ENCODE results near the gene BACE1-AS. TPM values are rescaled to one million over a fixed set of nuclear protein-coding genes. Genes with fewer than 3 reads are reported as not detected.
A peak's percentile ranks its signal among the peaks of the same experiment; 100 is the strongest.

Gene BACE1-AS
- total RNA-seq, 4 donors from 2014 or later = 2.3 to 12.0 (median 5.7) TPM

- ATAC-seq (ENCODE audit: low FRiP score) (peak; percentile 79), DNase-seq (ENCODE audit: low spot score) (no peak)
- TF ChIP-seq CTCF (IDR thresholded peaks at IDR 0.05) = no peak
Measured at GRCh38 chr11:117300283-117300663, 9.1 kb downstream of the BACE1-AS start.

- no peak for TF ChIP-seq CTCF (IDR thresholded peaks at IDR 0.05)
- ATAC-seq (ENCODE audit: low FRiP score) = peak; percentile 25
- DNase-seq (ENCODE audit: low spot score) = no peak
Measured at GRCh38 chr11:117300773-117301172, 9.6 kb downstream of the BACE1-AS start.

GRCh38 chr11:117302228-117302627, 11.1 kb downstream of the BACE1-AS start:
- ATAC-seq (ENCODE audit: low FRiP score) (no peak), DNase-seq (ENCODE audit: low spot score) (no peak)
- no peak for TF ChIP-seq CTCF (IDR thresholded peaks at IDR 0.05)

- TF ChIP-seq CTCF (IDR thresholded peaks at IDR 0.05) = no peak
- no peak for DNase-seq (ENCODE audit: low spot score)
- no peak for ATAC-seq (ENCODE audit: low FRiP score)
Measured at GRCh38 chr11:117303101-117303500, 12.0 kb downstream of the BACE1-AS start.

GRCh38 chr11:117303646-117304315, 12.6 kb downstream of the BACE1-AS start:
- ATAC-seq (ENCODE audit: low FRiP score) = no peak
- no peak for TF ChIP-seq CTCF (IDR thresholded peaks at IDR 0.05)
- no peak for DNase-seq (ENCODE audit: low spot score)

- ATAC-seq (ENCODE audit: low FRiP score) (no peak), DNase-seq (ENCODE audit: low spot score) (no peak)
- no peak for TF ChIP-seq CTCF (IDR thresholded peaks at IDR 0.05)
Measured at GRCh38 chr11:117305145-117305544, 14.0 kb downstream of the BACE1-AS start.

- DNase-seq (ENCODE audit: low spot score) (no peak), ATAC-seq (ENCODE audit: low FRiP score) (no peak)
- no peak for TF ChIP-seq CTCF (IDR thresholded peaks at IDR 0.05)
Measured at GRCh38 chr11:117309310-117309709, 18.2 kb downstream of the BACE1-AS start.
